AG10803 (cell line): ENCODE measurements around the gene TRIM26.
A peak's percentile ranks its signal among the peaks of the same experiment; 100 is the strongest.

ENCODE experiments used
- DNase-seq: peaks from one replicate; pipeline ENCODE4 v3.0.0; 2010; ENCODE audit warnings: low read depth
- H3K4me3 ChIP-seq: 2 replicates; pipeline ENCODE4 v1.5.1; 2011; ENCODE audit warnings: mild to moderate bottlenecking, low read length, control low read depth
- CTCF ChIP-seq: conservative IDR thresholded peaks from 2 replicates; pipeline ENCODE4 v1.5.1; 2011; ENCODE audit warnings: mild to moderate bottlenecking, low read length, control low read depth, inconsistent platforms

TRIM26 gene

DNA sequence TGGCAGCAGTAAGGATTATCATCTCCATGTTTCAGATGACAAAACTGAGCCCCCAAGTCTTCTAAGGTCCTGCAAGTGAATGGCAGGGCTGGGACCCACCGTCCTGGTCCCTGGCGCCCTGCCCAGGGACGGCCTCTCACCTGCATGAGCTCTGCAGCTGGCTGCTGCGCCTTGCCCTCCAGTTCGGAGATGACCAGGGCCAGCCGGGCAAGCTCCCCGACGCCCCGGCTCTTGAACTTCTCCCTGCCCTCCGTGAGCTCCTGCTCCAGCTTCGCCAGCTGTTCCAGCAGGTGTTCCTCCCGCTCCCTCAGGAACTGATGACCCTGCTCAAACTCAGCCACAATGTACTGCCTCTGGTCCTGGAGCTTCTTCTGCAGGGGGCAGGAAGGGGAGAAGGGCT lies 16.8 kb downstream of the TRIM26 start:
- H3K4me3 ChIP-seq, result no peak overlapping the region
- no peak for TF ChIP-seq CTCF
- DNase-seq, result no peak

- H3K4me3 ChIP-seq, result no peak overlapping the region
- no peak for TF ChIP-seq CTCF
- no peak for DNase-seq
Measured at GRCh38 chr6:30195951-30196350, 17.3 kb downstream of the TRIM26 start.

- peak; percentile 18 for DNase-seq
- no peak for TF ChIP-seq CTCF
- H3K4me3 ChIP-seq, result no peak overlapping the region
Measured at GRCh38 chr6:30194797-30195690, 18.2 kb downstream of the TRIM26 start.

DNA sequence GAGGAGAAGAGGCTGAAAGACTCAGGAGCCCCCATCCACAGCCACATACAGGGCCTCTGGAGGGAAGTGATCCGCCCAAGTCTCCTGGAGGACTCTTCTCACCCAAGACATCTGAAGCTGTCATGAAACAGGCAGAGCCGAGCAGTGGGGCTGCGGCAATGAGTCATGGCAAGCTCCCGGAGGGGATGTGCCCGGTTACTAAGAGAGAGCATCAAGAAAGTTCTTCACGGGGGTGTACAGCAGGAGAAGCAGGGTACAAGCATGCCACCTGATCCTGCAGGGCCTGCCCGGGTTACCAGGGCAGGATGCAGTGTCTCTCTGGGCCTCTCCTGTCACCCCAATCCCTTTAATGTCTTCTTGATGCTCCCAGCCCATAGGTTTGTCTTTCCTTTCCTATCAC lies 21.1 kb downstream of the TRIM26 start:
- H3K4me3 ChIP-seq, result no peak overlapping the region
- DNase-seq, result no peak
- TF ChIP-seq CTCF, result no peak

DNA sequence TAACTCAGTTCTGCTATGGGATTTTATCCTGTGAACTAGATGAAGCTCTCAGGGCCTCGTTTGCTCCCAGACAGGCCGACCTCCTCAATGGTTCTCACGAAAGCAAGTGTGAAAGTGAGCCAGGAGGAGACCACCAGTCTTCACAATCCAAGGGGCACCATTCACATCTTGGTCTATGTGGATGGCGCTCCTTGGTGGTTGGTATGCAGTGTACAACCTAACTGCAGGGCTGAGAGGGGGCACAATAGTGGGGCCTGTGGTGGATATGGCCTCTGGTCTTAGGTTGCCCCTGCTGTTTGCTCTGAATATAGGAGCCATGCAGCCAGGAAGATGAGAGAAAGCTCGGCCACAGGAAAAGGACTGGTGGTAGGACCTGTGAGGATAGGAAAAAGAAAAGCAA lies 24.7 kb downstream of the TRIM26 start:
- no peak for DNase-seq

GRCh38 chr6:30185846-30186484 lies 27.2 kb downstream of the TRIM26 start:
- no peak for DNase-seq
- TF ChIP-seq CTCF, result no peak
- no peak overlapping the region for H3K4me3 ChIP-seq

More for the DNA sequence above, 24.7 kb downstream of the TRIM26 start:
- TF ChIP-seq CTCF, result no peak
- no peak overlapping the region for H3K4me3 ChIP-seq

GRCh38 chr6:30184417-30185031 lies 28.7 kb downstream of the TRIM26 start:
- DNase-seq, result no peak
- H3K4me3 ChIP-seq, result no peak overlapping the region
- TF ChIP-seq CTCF, result no peak
